GM12878 (cell line): ENCODE data around the gene B4GALT1. TPM values are rescaled to one million over a fixed set of nuclear protein-coding genes. Genes with fewer than 3 reads are reported as not detected.

Experiments
- ATAC-seq: fragments of 200-7000 bp; cut with Tn5 transposase; 3 replicates; pipeline ENCODE4 v1.9.1; 2020; ENCODE audit warnings: mild to moderate bottlenecking, moderate library complexity
- BruUV-seq: library from RNA; stranded (reverse); fragments of 400-500 nt; replicated peaks from 2 replicates; lab custom pipeline; 2021; lab: Mats Ljungman, UMichigan
- CTCF ChIA-PET: fragments of 300-600 bp; sonication (Branson Sonifier 250); formaldehyde crosslinking; extraction: SDS; loops from one replicate; lab custom pipeline; 2021; ENCODE audit warnings: inconsistent platforms; lab: Yijun Ruan, JAX
- POLR2A ChIA-PET: fragments of 350-600 bp; formaldehyde crosslinking; extraction: SDS; loops from one replicate; lab custom pipeline; 2021; ENCODE audit warnings: inconsistent platforms; lab: Charles Lee
- RAD21 ChIA-PET: fragments of 300-600 bp; sonication (Branson Sonifier 250); formaldehyde crosslinking; loops from one replicate; lab custom pipeline; 2023; ENCODE audit warnings: antibody characterized with exemption; ENCODE audit not compliant: unreplicated experiment; lab: Charles Lee
- SMC1A ChIA-PET: fragments of 300-600 bp; sonication (Branson Sonifier 250); formaldehyde crosslinking; loops from one replicate; lab custom pipeline; 2023; ENCODE audit not compliant: unreplicated experiment, uncharacterized antibody; lab: Charles Lee
- DNase-seq: peaks from one replicate; pipeline ENCODE4 v3.0.0-alpha.2; 2011; ENCODE audit warnings: low read depth, low spot score
- FAIRE-seq: peaks from 3 replicates; lab custom pipeline; 2011; peaks lifted over from hg19 to GRCh38; lab: Jason Lieb, UNC
- H2AFZ ChIP-seq: 2 replicates; pipeline ENCODE4 v1.6.0; 2011; ENCODE audit warnings: low read depth, low read length, control low read depth; ENCODE audit not compliant: control insufficient read depth
- H3K27ac ChIP-seq: 2 replicates; pipeline ENCODE4 v1.5.1; 2011; ENCODE audit warnings: control low read depth; ENCODE audit not compliant: control insufficient read depth, insufficient read depth
- H3K27me3 ChIP-seq, 2 experiments: replicated peaks in 1 of 2; 2 replicates each; pipeline versions ENCODE4 v1.6.0 to v1.6.1; 2011; ENCODE audit warnings: low read length in 1 of 2; ENCODE audit not compliant: control insufficient read depth in 2 of 2, insufficient read depth in 2 of 2
- H3K36me3 ChIP-seq, 2 experiments: 2 replicates each; pipeline ENCODE4 v1.5.1; 2011; ENCODE audit warnings: low read length in 1 of 2; ENCODE audit not compliant: control insufficient read depth in 2 of 2, insufficient read depth in 2 of 2
- H3K4me1 ChIP-seq: 2 replicates; pipeline ENCODE4 v1.6.1; 2011; ENCODE audit warnings: mild to moderate bottlenecking, low read length, moderate library complexity, mixed read lengths; ENCODE audit not compliant: control insufficient read depth, insufficient read depth
- H3K4me2 ChIP-seq: 2 replicates; pipeline ENCODE4 v1.6.0; 2011; ENCODE audit warnings: control low read depth; ENCODE audit not compliant: control insufficient read depth, insufficient read depth
- H3K4me3 ChIP-seq: fragments of 200-600 bp; sonication (generic); 2 replicates; pipeline ENCODE4 v1.5.1; 2016
- H3K79me2 ChIP-seq: 2 replicates; pipeline ENCODE4 v1.6.0; 2011; ENCODE audit warnings: low read length; ENCODE audit not compliant: control insufficient read depth, insufficient read depth
- H3K9ac ChIP-seq: 2 replicates; pipeline ENCODE4 v1.8.0; 2011; ENCODE audit warnings: low read length, control low read depth, mixed read lengths; ENCODE audit not compliant: control insufficient read depth, insufficient read depth
- H3K9me3 ChIP-seq: replicated peaks from 3 replicates; pipeline ENCODE4 v1.5.1; 2011; ENCODE audit warnings: mild to moderate bottlenecking, low read length; ENCODE audit not compliant: control insufficient read depth, insufficient read depth
- H4K20me1 ChIP-seq: 2 replicates; pipeline ENCODE4 v1.6.0; 2011; ENCODE audit not compliant: control insufficient read depth, insufficient read depth
- GABPA ChIP-seq: IDR thresholded peaks from 2 replicates; pipeline ENCODE4 v1.6.1; 2014; ENCODE audit warnings: antibody characterized with exemption, low read depth, mild to moderate bottlenecking, inconsistent platforms
- KLF5 ChIP-seq: fragments of 450-650 bp; IDR thresholded peaks from 2 replicates; pipeline ENCODE4 v1.6.1; 2014; ENCODE audit warnings: mild to moderate bottlenecking; ENCODE audit not compliant: partially characterized antibody
- MEF2A ChIP-seq: IDR thresholded peaks from 2 replicates; pipeline ENCODE4 v1.6.1; 2011; ENCODE audit warnings: low read depth, mild to moderate bottlenecking, low read length, moderate library complexity; ENCODE audit not compliant: insufficient read depth
- MEF2B ChIP-seq: fragments of 450-650 bp; IDR thresholded peaks from 2 replicates; pipeline ENCODE4 v1.6.1; 2018; ENCODE audit warnings: mild to moderate bottlenecking, moderate library complexity; ENCODE audit not compliant: partially characterized antibody, poor library complexity, severe bottlenecking
- NFXL1 ChIP-seq: fragments of 450-650 bp; IDR thresholded peaks from 2 replicates; pipeline ENCODE4 v1.6.1; 2017; ENCODE audit warnings: antibody characterized with exemption, mild to moderate bottlenecking, borderline replicate concordance
- RAD51 ChIP-seq: fragments of 450-650 bp; IDR thresholded peaks from 2 replicates; pipeline ENCODE4 v1.6.1; 2016; ENCODE audit warnings: moderate library complexity, mild to moderate bottlenecking, inconsistent platforms
- STAT1 ChIP-seq: fragments of 450-650 bp; conservative IDR thresholded peaks from 2 replicates; pipeline ENCODE4 v1.6.1; 2014; ENCODE audit warnings: antibody characterized with exemption, mild to moderate bottlenecking
- ZNF274 ChIP-seq: IDR thresholded peaks from one replicate; pipeline ENCODE4 v1.8.0; 2011; ENCODE audit not compliant: insufficient read length, insufficient read depth
- WGBS: methylation state at CpG from one replicate; pipeline ENCODE4 v1.1.6; 2016; ENCODE audit warnings: low lambda C conversion rate; ENCODE audit not compliant: insufficient replicate concordance, insufficient coverage; ENCODE audit errors: missing lambda C conversion rate; 5-methylcytosine and 5-hydroxymethylcytosine counted together
- in situ Hi-C: fragments of 300-500 bp; cut with MboI; formaldehyde crosslinking; loops from 9 replicates; pipeline ENCODE4 v1.14.3; 2018; ENCODE audit warnings: mixed read lengths
- intact Hi-C: fragments of 100-400 bp; cut with micrococcal nuclease; formaldehyde crosslinking; loops from one replicate; pipeline ENCODE4 v1.14.2; 2022; ENCODE audit not compliant: unreplicated experiment
- polyA plus RNA-seq, 11 experiments: library from polyadenylated mRNA; depleted of rRNA in 4 of 11; unstranded in 6 of 11; stranded (reverse) in 5 of 11; fragments of >200 nt; fragmentation: Nextera tagmentation in 4 of 11; fragmentation: Illumina TruSeq in 1 of 11; extraction: Ambion mirVana in 4 of 11; extraction: Trizol in 1 of 11; gene quantifications; 1 replicate in 1 of 11; 2 replicates in 10 of 11; pipeline versions ENCODE4 v1.2.1 to v1.2.3, GENCODE V29; 2011 to 2016; ENCODE audit warnings: inconsistent platforms in 2 of 11, missing spikeins in 2 of 11, low read depth in 1 of 11
- total RNA-seq, 4 experiments: library from RNA; depleted of rRNA in 3 of 4; stranded (reverse); fragments of >200 nt in 3 of 4; fragmentation: Illumina TruSeq in 1 of 4; extraction: Trizol in 1 of 4; gene quantifications; 2 replicates each; pipeline versions ENCODE4 v1.2.1 to v1.2.3, GENCODE V29; 2013 to 2021
- TF ChIP-seq, protein P1 (sequence below): IDR thresholded peaks from 2 replicates; pipeline ENCODE4 v1.6.1; 2012; ENCODE audit warnings: low read depth, low read length, improper control_type of control experiment
- TF ChIP-seq, protein P2 (sequence below): fragments of 150-350 bp; IDR thresholded peaks from 2 replicates; pipeline ENCODE4 v1.6.1; 2014; ENCODE audit warnings: mild to moderate bottlenecking, low read depth, low read length
- TF ChIP-seq, protein P3 (sequence below): fragments of 450-650 bp; IDR thresholded peaks from 2 replicates; pipeline ENCODE4 v1.6.1; 2016; ENCODE audit warnings: mild to moderate bottlenecking

The B4GALT1 gene
- total and polyA plus RNA-seq, 10 of the 15 experiments (the other 5 are each of a cell fraction or from before 2014, with no cell fraction given) = 12.7 to 79.0 (median 41.0) TPM

DNA sequence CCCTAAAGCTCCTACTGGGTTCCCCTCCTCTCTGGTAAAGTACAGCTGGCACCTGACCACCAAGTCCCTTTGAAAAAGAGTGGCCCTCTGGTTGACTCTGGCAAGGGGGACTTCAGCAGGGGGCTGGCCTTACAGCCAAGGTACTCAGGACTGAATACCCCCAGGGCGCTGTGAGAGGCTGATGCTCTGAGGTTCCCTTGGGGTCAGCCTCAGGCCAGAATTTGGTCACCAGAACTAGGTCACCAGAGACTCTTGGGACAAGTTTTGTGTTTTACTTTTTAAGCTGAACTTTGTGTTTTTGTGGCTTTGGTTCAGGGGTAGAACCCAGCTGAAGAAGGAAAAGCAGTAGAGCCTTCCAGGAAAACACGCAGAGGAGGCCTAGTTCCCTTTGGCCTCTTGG is 67.4 kb downstream of the B4GALT1 start:
- WGBS = 68% methylated on average over 2 of the region's 2 CpGs
- ChIA-PET RAD21 (no interaction called here), SMC1A (no interaction called here), POLR2A (no interaction called here), CTCF (interaction anchor here (1.2 kb wide), 1 partner anchor 126 kb away, joined by 3 read pairs; no protein-coding TSS in a partner anchor)
- ATAC-seq (no peak), FAIRE-seq (no peak), DNase-seq (no peak)
- no peak overlapping the region for H2AFZ ChIP-seq
- intact Hi-C loops (no loop called here), in situ Hi-C loops (no loop called here)
- BruUV-seq = no TSS peak
- H3K9ac ChIP-seq = no peak overlapping the region
- no peak overlapping the region for H3K4me2 ChIP-seq
- no peaks in the 10 kb centered on the region for H3K4me1 ChIP-seq
- TF ChIP-seq, protein P1, sequence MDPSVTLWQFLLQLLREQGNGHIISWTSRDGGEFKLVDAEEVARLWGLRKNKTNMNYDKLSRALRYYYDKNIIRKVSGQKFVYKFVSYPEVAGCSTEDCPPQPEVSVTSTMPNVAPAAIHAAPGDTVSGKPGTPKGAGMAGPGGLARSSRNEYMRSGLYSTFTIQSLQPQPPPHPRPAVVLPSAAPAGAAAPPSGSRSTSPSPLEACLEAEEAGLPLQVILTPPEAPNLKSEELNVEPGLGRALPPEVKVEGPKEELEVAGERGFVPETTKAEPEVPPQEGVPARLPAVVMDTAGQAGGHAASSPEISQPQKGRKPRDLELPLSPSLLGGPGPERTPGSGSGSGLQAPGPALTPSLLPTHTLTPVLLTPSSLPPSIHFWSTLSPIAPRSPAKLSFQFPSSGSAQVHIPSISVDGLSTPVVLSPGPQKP = no peak
- TF ChIP-seq MEF2B (no peak), ZNF274 (no peak)
- H4K20me1 ChIP-seq = no peaks in the 10 kb centered on the region
- H3K79me2 ChIP-seq = no peaks in the 10 kb centered on the region
- H3K4me3 ChIP-seq = no peak overlapping the region
- no peaks in the 10 kb centered on the region for H3K9me3 ChIP-seq
- H3K36me3 ChIP-seq = no peaks in the 10 kb centered on the region
- no peaks in the 10 kb centered on the region for H3K27me3 ChIP-seq
- H3K27ac ChIP-seq = no peak overlapping the region

DNA sequence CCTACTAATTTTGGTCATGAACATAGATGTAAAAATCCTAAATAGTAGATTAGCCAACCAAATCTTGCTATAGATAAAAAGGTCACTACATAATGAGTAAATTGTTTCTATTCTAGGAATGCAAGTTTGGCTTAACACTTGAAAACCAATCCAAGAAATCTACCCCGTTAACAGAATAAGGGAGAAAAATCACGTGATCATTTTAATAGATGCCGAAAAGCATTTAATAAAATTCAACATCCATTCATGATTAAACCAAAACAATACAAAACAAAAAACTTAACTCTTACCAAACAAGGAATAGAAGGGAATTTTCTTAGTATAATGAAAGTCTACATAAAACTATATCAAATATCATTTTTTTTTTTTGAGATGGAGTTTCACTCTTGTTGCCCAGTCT is 69.9 kb downstream of the B4GALT1 start:
- H4K20me1 ChIP-seq = no peaks in the 10 kb centered on the region
- 96% methylated on average over 3 of the region's 3 CpGs for WGBS
- SMC1A ChIA-PET = no interaction called here
- DNase-seq (no peak), ATAC-seq (no peak), FAIRE-seq (no peak)
- H3K27me3 ChIP-seq = no peaks in the 10 kb centered on the region
- BruUV-seq = no TSS peak
- RAD21 ChIA-PET = no interaction called here
- intact Hi-C loops = no loop called here
- POLR2A ChIA-PET = interaction anchor here (0.6 kb wide), 1 partner anchor 12 kb away, joined by 4 read pairs; no protein-coding TSS in a partner anchor
- H3K4me1 ChIP-seq = no peaks in the 10 kb centered on the region
- no peaks in the 10 kb centered on the region for H3K36me3 ChIP-seq
- no peak overlapping the region for H3K27ac ChIP-seq
- H3K4me3 ChIP-seq = no peak overlapping the region
- in situ Hi-C loops = no loop called here
- TF ChIP-seq, protein P2, sequence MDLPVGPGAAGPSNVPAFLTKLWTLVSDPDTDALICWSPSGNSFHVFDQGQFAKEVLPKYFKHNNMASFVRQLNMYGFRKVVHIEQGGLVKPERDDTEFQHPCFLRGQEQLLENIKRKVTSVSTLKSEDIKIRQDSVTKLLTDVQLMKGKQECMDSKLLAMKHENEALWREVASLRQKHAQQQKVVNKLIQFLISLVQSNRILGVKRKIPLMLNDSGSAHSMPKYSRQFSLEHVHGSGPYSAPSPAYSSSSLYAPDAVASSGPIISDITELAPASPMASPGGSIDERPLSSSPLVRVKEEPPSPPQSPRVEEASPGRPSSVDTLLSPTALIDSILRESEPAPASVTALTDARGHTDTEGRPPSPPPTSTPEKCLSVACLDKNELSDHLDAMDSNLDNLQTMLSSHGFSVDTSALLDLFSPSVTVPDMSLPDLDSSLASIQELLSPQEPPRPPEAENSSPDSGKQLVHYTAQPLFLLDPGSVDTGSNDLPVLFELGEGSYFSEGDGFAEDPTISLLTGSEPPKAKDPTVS = no peak
- no peak for TF ChIP-seq RAD51
- no peak for TF ChIP-seq GABPA
- TF ChIP-seq, protein P3, sequence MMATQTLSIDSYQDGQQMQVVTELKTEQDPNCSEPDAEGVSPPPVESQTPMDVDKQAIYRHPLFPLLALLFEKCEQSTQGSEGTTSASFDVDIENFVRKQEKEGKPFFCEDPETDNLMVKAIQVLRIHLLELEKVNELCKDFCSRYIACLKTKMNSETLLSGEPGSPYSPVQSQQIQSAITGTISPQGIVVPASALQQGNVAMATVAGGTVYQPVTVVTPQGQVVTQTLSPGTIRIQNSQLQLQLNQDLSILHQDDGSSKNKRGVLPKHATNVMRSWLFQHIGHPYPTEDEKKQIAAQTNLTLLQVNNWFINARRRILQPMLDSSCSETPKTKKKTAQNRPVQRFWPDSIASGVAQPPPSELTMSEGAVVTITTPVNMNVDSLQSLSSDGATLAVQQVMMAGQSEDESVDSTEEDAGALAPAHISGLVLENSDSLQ = no peak
- TF ChIP-seq MEF2A = no peak
- TF ChIP-seq NFXL1 = no peak
- TF ChIP-seq STAT1 = no peak
- no peak for TF ChIP-seq KLF5
- H3K9me3 ChIP-seq = no peaks in the 10 kb centered on the region
- no peak overlapping the region for H2AFZ ChIP-seq
- no peak overlapping the region for H3K4me2 ChIP-seq
- no peaks in the 10 kb centered on the region for H3K79me2 ChIP-seq
- no peak overlapping the region for H3K9ac ChIP-seq
- CTCF ChIA-PET = no interaction called here
